Left cardiac atrium (tissue), 4 donors: ENCODE data around the gene PET117. TPM values are rescaled to one million over a fixed set of nuclear protein-coding genes. Genes with fewer than 3 reads are reported as not detected.
"Not testable (repeated sequence)": the region's sequence is repeated elsewhere in the genome, so short reads cannot be mapped to it uniquely, and the experiment has no call there.

Experiments used
- ATAC-seq, 2 donors: fragments of 200-7000 bp; cut with Tn5 transposase; one replicate each; pipeline ENCODE4 v1.9.1; 2020; ENCODE audit warnings: mild to moderate bottlenecking in 2 of 2, moderate library complexity in 2 of 2
- DNase-seq: peaks from one replicate; pipeline ENCODE4 v3.0.0-alpha.2; 2020
- intact Hi-C, 2 donors: fragments of 100-400 bp; cut with DNase I; formaldehyde crosslinking; loops; one replicate each; pipeline versions ENCODE4 v1.14.1 to v1.15.1; 2022 to 2023
- long read RNA-seq: library from polyadenylated mRNA; unstranded; transcript quantifications from one replicate; pipeline ENCODE4 v2.0.0, GENCODE V29; 2021
- total RNA-seq, 2 donors: library from RNA; stranded (reverse); fragmentation: NEBNext Ultra II Directional; extraction: Animal tissue kit (Norgen Biotek cat#: 25700); gene quantifications; one replicate each; pipeline ENCODE4 v1.2.1, GENCODE V29; 2021
- donor health status: DM: no; HTN: yes; CAD: no.
- donor health status: DM: no; HTN: yes; CAD: no; lungs with severe emphysema.
- donor health status: DM: yes; HTN: yes; CAD: no.
- donor health status: Dilated cardiomyopathy.

Gene PET117
- 10 to 100 TPM in 1 of 2 donors, 1 to 10 TPM in 1; 9.7 to 10.7 TPM for total RNA-seq
- long read RNA-seq, transcript PET117-201 (2 exons, 1,141 nt) = major isoform, 9 of 10 reads
- long read RNA-seq, partial matches to known transcripts = 0 of 10 reads
- long read RNA-seq, other reads (novel, unspliced or antisense) = 1 of 10 reads

GRCh38 chr20:18137412-18138265 lies at the start of gene PET117, which contains the start of gene KAT14:
Gene PET117, plus strand, starts transcription at chr20:18137863. Its CDS starts 93 bp downstream, at chr20:18137956.
Gene KAT14, plus strand, starts transcription at chr20:18137863. Its CDS starts 4,798 bp downstream, at chr20:18142661.
- intact Hi-C loops = loop anchor here in 1 of 2 donors (5.0 kb wide), 2 partner anchors 150 to 475 kb away; partner anchors contain the start of gene ZNF133
- DNase-seq (peak; percentile 93), ATAC-seq (peak; percentile 97 to 99)

GRCh38 chr20:18088298-18088697 lies 49.4 kb upstream of the PET117 start:
- ATAC-seq, DNase-seq, intact Hi-C loops: not testable (repeated sequence)

GRCh38 chr20:18088841-18089240 lies 48.8 kb upstream of the PET117 start:
- DNase-seq, intact Hi-C loops, ATAC-seq: not testable (repeated sequence)

- DNase-seq = no peak
- intact Hi-C loops = no loop called here
- no peak for ATAC-seq
These were observed 47.6 kb upstream of the PET117 start for GRCh38 chr20:18090044-18090443.

GRCh38 chr20:18090477-18090876 lies 47.2 kb upstream of the PET117 start:
- no peak for ATAC-seq
- intact Hi-C loops = no loop called here

GRCh38 chr20:18091623-18092022 lies 46.0 kb upstream of the PET117 start:
- intact Hi-C loops = no loop called here
- no peak for DNase-seq
- ATAC-seq = peak in 1 of 2 donors; percentile 58

More at GRCh38 chr20:18090477-18090876, 47.2 kb upstream of the PET117 start:
- no peak for DNase-seq

GRCh38 chr20:18092890-18093289 lies 44.8 kb upstream of the PET117 start:
- intact Hi-C loops = no loop called here

GRCh38 chr20:18093388-18093787 lies 44.3 kb upstream of the PET117 start:
- intact Hi-C loops = no loop called here
- DNase-seq = no peak
- no peak for ATAC-seq

More at GRCh38 chr20:18092890-18093289, 44.8 kb upstream of the PET117 start:
- DNase-seq (no peak), ATAC-seq (no peak)

- ATAC-seq = no peak
- DNase-seq = no peak
- intact Hi-C loops = no loop called here
These were observed 43.5 kb upstream of the PET117 start for GRCh38 chr20:18094191-18094590.

- ATAC-seq, DNase-seq, intact Hi-C loops: not testable (repeated sequence)
These were observed 37.1 kb upstream of the PET117 start for GRCh38 chr20:18100569-18100968.

- DNase-seq = no peak
- intact Hi-C loops = no loop called here
- ATAC-seq = no peak
These were observed 36.4 kb upstream of the PET117 start for GRCh38 chr20:18101125-18101810.

GRCh38 chr20:18103497-18103896 lies 34.2 kb upstream of the PET117 start:
- intact Hi-C loops = no loop called here

GRCh38 chr20:18108326-18108725 lies 29.3 kb upstream of the PET117 start:
- DNase-seq = no peak
- intact Hi-C loops = no loop called here

More at GRCh38 chr20:18103497-18103896, 34.2 kb upstream of the PET117 start:
- no peak for DNase-seq
- no peak for ATAC-seq

GRCh38 chr20:18128574-18128973 lies 9.1 kb upstream of the PET117 start:
- ATAC-seq, DNase-seq, intact Hi-C loops: not testable (repeated sequence)

More at GRCh38 chr20:18108326-18108725, 29.3 kb upstream of the PET117 start:
- no peak for ATAC-seq

- intact Hi-C loops = no loop called here
- ATAC-seq = no peak
- DNase-seq = no peak
These were observed 5.0 kb upstream of the PET117 start for GRCh38 chr20:18132663-18133062.

GRCh38 chr20:18133962-18134361 lies 3.7 kb upstream of the PET117 start:
- DNase-seq = no peak
- no peak for ATAC-seq
- intact Hi-C loops = no loop called here

- intact Hi-C loops = loop anchor here in 1 of 2 donors (5.0 kb wide), 2 partner anchors 149 to 476 kb away; partner anchors contain the start of gene ZNF133
These were observed 561 bp downstream of the PET117 start for GRCh38 chr20:18138266-18138582.

GRCh38 chr20:18138639-18139583 lies 1.2 kb downstream of the PET117 start:
- DNase-seq (no peak), ATAC-seq (no peak)
- intact Hi-C loops = loop anchor here in 1 of 2 donors (5.0 kb wide), 2 partner anchors 148 to 477 kb away; partner anchors contain the start of gene ZNF133

More at GRCh38 chr20:18138266-18138582, 561 bp downstream of the PET117 start:
- ATAC-seq (peak in 1 of 2 donors; percentile 42), DNase-seq (no peak)
